HAP-1 (cell line): ENCODE data around the gene ITSN1.

ENCODE experiments used
- DNase-seq, 2 experiments: peaks; one replicate each; pipeline ENCODE4 v3.0.0-alpha.2; 2016 to 2020; ENCODE audit warnings: low spot score in 2 of 2
- H3K27me3 ChIP-seq: fragments of 250-450 bp; sonication (Bioruptor Pico); 2 replicates; pipeline ENCODE4 v1.5.1; 2020; ENCODE audit warnings: low read depth, mild to moderate bottlenecking, moderate library complexity
- H3K36me3 ChIP-seq: fragments of 250-450 bp; sonication (Bioruptor Pico); replicated peaks from 2 replicates; pipeline ENCODE4 v1.5.1; 2020; ENCODE audit warnings: mild to moderate bottlenecking
- H3K4me1 ChIP-seq: fragments of 250-450 bp; sonication (Bioruptor Pico); 2 replicates; pipeline ENCODE4 v1.5.1; 2020; ENCODE audit warnings: mild to moderate bottlenecking
- H3K4me3 ChIP-seq: fragments of 250-450 bp; sonication (Bioruptor Pico); 2 replicates; pipeline ENCODE4 v1.5.1; 2020; ENCODE audit warnings: mild to moderate bottlenecking, moderate library complexity
- H3K9me3 ChIP-seq: fragments of 250-450 bp; sonication (Bioruptor Pico); 2 replicates; pipeline ENCODE4 v1.5.1; 2020; ENCODE audit warnings: mild to moderate bottlenecking, moderate library complexity
- in situ Hi-C: fragments of 300-500 bp; cut with MboI; formaldehyde crosslinking; loops from 3 replicates; pipeline ENCODE4 v1.14.3; 2020; ENCODE audit warnings: low sequenced_read_pairs, inconsistent platforms, mixed read lengths

The ITSN1 gene

DNA sequence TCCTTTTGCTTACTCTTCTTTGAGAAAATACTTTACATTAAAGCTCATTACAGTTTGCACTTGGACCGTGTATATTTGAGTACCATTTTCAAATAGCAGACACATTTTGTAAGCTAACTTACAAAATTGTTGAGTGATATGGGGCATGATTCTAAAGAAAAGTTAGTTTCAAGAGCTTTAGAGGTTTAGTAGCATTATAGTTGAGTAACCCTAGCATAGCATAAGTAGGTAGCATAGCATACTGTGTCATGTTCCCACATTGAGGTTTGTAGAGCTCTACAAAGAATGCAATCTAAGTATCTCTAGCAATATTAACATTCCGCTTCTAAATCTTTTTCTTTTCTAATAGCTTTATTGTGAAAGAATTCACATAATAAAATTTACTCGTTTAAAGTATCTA, 92.0 kb downstream of the ITSN1 start:
- no peak overlapping the region for H3K4me3 ChIP-seq
- in situ Hi-C loops: no loop called here
- peaks cover 9% of the 10 kb centered on the region for H3K4me1 ChIP-seq
- peaks cover 4% of the 10 kb centered on the region for H3K36me3 ChIP-seq
- H3K27me3 ChIP-seq: no peaks in the 10 kb centered on the region
- H3K9me3 ChIP-seq: no peaks in the 10 kb centered on the region
- no peak for DNase-seq

DNA sequence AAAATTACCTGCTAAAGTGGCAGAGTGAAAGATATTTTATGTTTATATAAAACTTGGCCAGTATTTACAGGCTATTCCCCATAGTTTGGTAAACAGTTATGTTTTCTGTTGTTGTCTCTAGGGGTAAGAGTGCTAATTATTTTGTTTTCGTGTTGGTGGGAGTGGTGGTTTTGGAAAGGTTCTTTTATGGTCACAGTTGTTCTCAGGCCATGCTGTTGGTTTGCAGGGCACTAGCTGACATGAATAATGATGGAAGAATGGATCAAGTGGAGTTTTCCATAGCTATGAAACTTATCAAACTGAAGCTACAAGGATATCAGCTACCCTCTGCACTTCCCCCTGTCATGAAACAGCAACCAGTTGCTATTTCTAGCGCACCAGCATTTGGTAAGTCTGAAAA, 92.5 kb downstream of the ITSN1 start:
- H3K9me3 ChIP-seq: no peaks in the 10 kb centered on the region
- DNase-seq: no peak
- in situ Hi-C loops: no loop called here
- H3K4me3 ChIP-seq: no peak overlapping the region
- H3K27me3 ChIP-seq: no peaks in the 10 kb centered on the region
- peaks cover 3% of the 10 kb centered on the region for H3K4me1 ChIP-seq
- peaks cover 4% of the 10 kb centered on the region for H3K36me3 ChIP-seq

DNA sequence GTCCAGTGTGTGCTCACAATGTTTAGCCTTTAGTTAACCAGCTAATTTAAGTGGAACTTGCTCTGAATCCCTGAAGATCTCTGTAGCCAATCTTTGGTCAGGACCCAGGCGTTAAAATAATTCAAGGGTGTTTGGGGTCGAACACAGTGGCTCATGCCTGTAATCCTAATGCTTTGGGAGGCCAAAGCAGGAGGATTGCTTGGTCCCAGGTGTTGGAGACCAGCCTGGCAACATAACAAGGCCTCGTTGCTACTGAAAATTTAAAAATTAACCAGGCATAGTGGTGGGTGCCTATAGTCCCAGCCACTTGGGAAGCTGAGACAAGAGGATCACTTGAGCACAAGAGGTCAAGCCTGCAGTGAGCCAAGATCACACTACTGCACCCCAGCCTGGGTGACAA, 94.3 kb downstream of the ITSN1 start:
- Histone ChIP-seq H3K27me3 (no peaks in the 10 kb centered on the region), H3K36me3 (peaks cover 4% of the 10 kb centered on the region), H3K4me3 (no peak overlapping the region), H3K9me3 (no peaks in the 10 kb centered on the region), H3K4me1 (no peaks in the 10 kb centered on the region)
- in situ Hi-C loops: no loop called here
- no peak for DNase-seq

DNA sequence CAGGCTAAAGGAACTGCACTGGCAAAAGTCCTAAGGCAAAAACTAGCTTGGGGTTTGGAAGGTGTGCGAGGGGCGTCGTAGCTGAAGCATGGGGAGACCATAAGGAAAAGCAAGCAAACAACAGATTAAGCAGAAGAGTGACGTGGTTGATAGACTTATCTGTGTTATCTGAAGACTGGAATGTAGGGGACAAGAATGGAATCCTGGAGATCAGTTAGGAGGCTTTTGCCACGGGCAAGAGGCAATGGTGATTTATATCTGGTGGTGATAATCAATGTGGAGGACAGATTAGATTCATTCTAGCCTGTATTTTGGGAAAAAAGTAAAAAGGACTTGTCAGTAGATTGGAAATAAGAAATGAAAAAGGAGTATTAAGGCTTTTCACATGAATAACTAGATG, 97.4 kb downstream of the ITSN1 start:
- Histone ChIP-seq H3K9me3 (no peaks in the 10 kb centered on the region), H3K4me1 (no peaks in the 10 kb centered on the region), H3K4me3 (no peak overlapping the region), H3K27me3 (no peaks in the 10 kb centered on the region), H3K36me3 (peaks cover 4% of the 10 kb centered on the region)
- DNase-seq: no peak
- in situ Hi-C loops: no loop called here

DNA sequence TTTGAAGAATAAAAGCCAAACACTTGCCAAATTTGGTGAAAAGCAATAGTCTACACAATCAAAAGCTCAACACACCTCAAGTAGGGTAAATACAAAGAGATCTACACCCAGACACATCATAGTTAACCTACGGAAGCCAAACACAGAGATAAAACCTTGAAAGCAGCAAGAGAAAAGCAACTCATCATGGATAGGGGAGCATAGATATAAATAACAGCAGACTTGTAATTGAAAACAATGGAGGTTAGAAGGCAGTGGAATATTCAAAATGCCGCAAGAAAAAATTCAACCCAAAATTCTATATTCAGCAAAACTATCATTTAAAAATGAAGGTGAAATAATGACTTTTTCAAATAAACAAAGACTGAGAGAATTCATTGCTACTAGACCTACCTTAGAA, 105.1 kb downstream of the ITSN1 start:
- no peaks in the 10 kb centered on the region for H3K36me3 ChIP-seq
- in situ Hi-C loops: no loop called here
- H3K4me3 ChIP-seq: no peak overlapping the region
- H3K27me3 ChIP-seq: no peaks in the 10 kb centered on the region
- H3K4me1 ChIP-seq: no peaks in the 10 kb centered on the region; the same call in 1 of the 2 replicates
- peaks cover 7% of the 10 kb centered on the region for H3K9me3 ChIP-seq
- DNase-seq: no peak

DNA sequence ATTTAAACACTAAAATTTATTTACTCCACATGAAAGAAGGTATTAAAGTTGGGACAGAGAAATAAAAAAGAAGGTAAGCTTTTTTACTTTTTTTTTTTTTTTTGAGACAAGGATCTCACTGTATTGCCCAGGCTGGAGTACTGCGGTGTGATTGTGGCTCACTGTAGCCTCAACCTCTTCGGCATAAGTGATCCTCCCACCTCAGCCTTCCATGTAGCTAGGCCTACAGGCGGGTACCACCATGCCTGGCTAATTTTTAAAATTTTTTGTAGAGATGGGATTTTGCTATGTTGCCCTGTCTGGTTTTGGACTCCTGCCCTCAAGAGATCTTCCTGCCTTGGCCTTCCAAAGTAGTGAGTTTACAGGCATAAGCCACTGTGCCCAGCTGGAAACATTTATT, 106.6 kb downstream of the ITSN1 start:
- in situ Hi-C loops: no loop called here
- no peak for DNase-seq
- H3K4me3 ChIP-seq: no peak overlapping the region
- H3K36me3 ChIP-seq: peaks cover 3% of the 10 kb centered on the region; the same call in 1 of the 2 replicates
- peaks cover 7% of the 10 kb centered on the region for H3K9me3 ChIP-seq
- no peaks in the 10 kb centered on the region; the same call in 1 of the 2 replicates for H3K4me1 ChIP-seq
- H3K27me3 ChIP-seq: no peaks in the 10 kb centered on the region

DNA sequence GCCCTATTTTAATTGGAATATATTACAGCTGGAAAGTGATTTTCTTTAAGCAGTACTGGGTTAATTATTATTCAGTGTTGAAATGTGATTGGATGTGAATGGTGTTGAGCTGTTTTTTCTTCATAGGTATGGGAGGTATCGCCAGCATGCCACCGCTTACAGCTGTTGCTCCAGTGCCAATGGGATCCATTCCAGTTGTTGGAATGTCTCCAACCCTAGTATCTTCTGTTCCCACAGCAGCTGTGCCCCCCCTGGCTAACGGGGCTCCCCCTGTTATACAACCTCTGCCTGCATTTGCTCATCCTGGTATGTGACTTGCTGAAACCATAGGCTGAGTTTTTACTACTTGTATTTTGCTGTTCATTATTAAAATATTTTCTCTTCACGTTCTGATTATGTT, 107.7 kb downstream of the ITSN1 start:
- in situ Hi-C loops: no loop called here
- Histone ChIP-seq H3K4me3 (no peak overlapping the region), H3K4me1 (no peaks in the 10 kb centered on the region; the same call in 1 of the 2 replicates), H3K27me3 (no peaks in the 10 kb centered on the region), H3K9me3 (peaks cover 7% of the 10 kb centered on the region), H3K36me3 (peaks cover 3% of the 10 kb centered on the region; the same call in 1 of the 2 replicates)
- DNase-seq: no peak

DNA sequence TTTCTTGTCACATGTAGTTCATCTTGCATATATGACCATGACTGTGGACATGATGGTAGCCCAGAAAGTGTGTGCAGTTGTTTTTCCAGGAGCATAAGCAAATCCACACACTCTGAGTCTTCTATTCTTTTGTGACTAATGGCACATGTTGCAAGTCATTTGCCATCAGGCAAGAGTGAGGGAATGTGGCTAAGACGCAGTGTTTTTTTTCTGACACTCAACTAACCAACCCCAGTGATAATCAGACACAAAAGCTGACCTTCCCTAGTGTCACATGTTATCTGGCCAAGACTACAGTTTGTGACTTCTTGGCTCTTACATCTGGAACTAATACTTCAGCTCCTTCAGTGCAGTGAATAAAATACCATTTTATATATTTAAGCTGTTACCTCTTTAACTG, 108.8 kb downstream of the ITSN1 start:
- Histone ChIP-seq H3K4me3 (no peak overlapping the region), H3K9me3 (peaks cover 7% of the 10 kb centered on the region), H3K4me1 (no peaks in the 10 kb centered on the region; the same call in 1 of the 2 replicates), H3K27me3 (no peaks in the 10 kb centered on the region), H3K36me3 (peaks cover 3% of the 10 kb centered on the region; the same call in 1 of the 2 replicates)
- in situ Hi-C loops: no loop called here
- DNase-seq: no peak

DNA sequence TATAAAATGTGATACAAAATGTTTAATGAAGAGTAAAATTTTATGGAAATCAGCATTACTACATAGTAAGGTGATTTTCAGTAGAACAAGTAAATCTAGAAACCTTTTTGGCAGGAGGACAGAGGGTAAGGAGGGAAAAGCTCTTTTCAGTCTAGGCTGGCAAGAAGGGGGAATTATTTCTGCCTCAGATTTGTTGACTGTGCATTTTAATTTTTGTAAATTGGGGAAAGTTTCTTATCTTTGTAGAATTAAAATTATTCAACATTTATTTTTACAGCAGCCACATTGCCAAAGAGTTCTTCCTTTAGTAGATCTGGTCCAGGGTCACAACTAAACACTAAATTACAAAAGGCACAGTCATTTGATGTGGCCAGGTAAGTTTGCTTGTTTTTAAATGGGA, 109.2 kb downstream of the ITSN1 start:
- H3K9me3 ChIP-seq: peaks cover 7% of the 10 kb centered on the region
- in situ Hi-C loops: no loop called here
- no peak overlapping the region for H3K4me3 ChIP-seq
- H3K27me3 ChIP-seq: no peaks in the 10 kb centered on the region
- DNase-seq: no peak
- no peaks in the 10 kb centered on the region; the same call in 1 of the 2 replicates for H3K4me1 ChIP-seq
- H3K36me3 ChIP-seq: peaks cover 3% of the 10 kb centered on the region; the same call in 1 of the 2 replicates

DNA sequence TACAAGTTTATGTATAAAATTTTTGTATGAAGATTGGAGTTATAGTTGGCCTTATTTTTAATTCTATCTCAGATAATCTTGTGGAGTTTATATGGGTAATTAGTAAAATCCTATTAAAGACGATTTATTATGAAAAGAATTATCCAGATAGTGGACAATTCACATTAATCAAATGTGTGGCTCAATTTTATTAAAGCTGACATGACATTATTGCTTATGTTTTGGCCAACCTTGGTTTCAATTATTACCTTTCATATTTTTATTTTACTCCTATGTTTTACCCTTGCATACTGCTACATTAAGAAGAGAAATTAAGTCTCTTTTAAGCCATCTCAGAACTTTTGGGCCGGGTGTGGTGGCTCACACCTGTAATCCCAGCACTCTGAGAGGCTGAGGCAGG, 110.0 kb downstream of the ITSN1 start:
- no peaks in the 10 kb centered on the region; the same call in 1 of the 2 replicates for H3K4me1 ChIP-seq
- in situ Hi-C loops: no loop called here
- H3K9me3 ChIP-seq: peaks cover under 1% of the 10 kb centered on the region
- H3K36me3 ChIP-seq: peaks cover 6% of the 10 kb centered on the region
- DNase-seq: no peak
- no peaks in the 10 kb centered on the region for H3K27me3 ChIP-seq
- H3K4me3 ChIP-seq: no peak overlapping the region

DNA sequence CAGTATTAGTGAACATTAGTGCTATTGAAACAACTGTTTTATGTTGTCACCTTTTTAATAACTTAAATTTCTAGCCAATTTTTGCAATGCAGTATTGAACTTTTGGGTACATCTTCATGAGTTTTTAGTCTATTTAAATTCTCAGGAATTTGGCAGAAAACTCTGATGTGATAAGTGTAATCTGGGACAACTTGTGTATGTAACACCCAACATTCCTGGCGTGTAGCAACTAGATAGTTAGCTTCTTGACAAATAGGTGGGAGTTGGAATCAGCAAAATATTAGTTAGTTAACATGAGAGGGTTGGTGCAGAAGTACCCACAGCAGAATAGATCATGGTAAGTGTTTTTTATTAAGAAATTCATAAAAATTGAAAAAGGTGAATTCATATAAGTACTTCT, 111.6 kb downstream of the ITSN1 start:
- Histone ChIP-seq H3K9me3 (no peaks in the 10 kb centered on the region), H3K4me1 (no peaks in the 10 kb centered on the region; the same call in 1 of the 2 replicates), H3K36me3 (peaks cover 6% of the 10 kb centered on the region), H3K4me3 (no peak overlapping the region), H3K27me3 (no peaks in the 10 kb centered on the region)
- no peak for DNase-seq
- in situ Hi-C loops: no loop called here

DNA sequence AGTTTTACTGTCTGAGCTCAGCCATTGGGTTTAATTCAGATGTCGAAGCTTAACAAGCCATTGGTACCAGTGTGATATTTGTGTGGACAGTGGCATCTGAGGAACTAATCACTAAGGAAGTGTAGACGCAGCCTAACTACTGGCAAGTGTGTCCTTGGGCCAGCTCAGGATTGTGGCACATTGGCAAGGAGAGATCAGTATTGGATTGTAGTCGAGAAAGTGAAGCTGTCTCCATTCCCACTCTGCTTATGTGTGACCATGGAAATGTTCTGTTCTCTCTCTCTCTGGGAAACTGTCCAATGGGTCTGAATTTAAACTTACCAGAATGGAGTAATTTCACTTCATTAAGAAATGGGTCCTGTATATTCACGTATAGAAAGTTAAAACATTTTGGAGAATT, 112.2 kb downstream of the ITSN1 start:
- Histone ChIP-seq H3K9me3 (no peaks in the 10 kb centered on the region), H3K36me3 (peaks cover 6% of the 10 kb centered on the region), H3K4me3 (no peak overlapping the region), H3K4me1 (no peaks in the 10 kb centered on the region; the same call in 1 of the 2 replicates), H3K27me3 (no peaks in the 10 kb centered on the region)
- in situ Hi-C loops: no loop called here
- DNase-seq: no peak

DNA sequence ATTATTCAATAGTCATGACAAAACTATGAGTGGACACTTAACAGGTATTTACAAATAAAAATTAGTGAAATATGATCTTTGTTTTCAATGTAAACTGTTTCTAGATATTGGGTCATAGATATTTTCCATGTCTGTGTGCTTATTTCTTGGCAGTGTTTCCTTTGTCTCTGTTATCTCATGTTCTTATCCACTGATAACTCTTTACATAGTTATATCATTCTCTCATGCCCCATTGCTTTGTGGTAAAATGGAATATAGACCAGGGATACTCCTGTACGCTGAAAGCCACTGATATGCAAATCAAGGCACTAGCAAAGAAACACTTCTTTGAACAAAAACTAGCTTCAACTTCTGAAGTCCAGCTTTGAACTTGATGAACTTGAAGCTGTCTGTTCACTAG, 113.1 kb downstream of the ITSN1 start:
- in situ Hi-C loops: no loop called here
- Histone ChIP-seq H3K36me3 (peaks cover 6% of the 10 kb centered on the region), H3K27me3 (no peaks in the 10 kb centered on the region), H3K9me3 (no peaks in the 10 kb centered on the region), H3K4me3 (no peak overlapping the region), H3K4me1 (no peaks in the 10 kb centered on the region; the same call in 1 of the 2 replicates)
- peak in 1 of 2 experiments; percentile 9 for DNase-seq

DNA sequence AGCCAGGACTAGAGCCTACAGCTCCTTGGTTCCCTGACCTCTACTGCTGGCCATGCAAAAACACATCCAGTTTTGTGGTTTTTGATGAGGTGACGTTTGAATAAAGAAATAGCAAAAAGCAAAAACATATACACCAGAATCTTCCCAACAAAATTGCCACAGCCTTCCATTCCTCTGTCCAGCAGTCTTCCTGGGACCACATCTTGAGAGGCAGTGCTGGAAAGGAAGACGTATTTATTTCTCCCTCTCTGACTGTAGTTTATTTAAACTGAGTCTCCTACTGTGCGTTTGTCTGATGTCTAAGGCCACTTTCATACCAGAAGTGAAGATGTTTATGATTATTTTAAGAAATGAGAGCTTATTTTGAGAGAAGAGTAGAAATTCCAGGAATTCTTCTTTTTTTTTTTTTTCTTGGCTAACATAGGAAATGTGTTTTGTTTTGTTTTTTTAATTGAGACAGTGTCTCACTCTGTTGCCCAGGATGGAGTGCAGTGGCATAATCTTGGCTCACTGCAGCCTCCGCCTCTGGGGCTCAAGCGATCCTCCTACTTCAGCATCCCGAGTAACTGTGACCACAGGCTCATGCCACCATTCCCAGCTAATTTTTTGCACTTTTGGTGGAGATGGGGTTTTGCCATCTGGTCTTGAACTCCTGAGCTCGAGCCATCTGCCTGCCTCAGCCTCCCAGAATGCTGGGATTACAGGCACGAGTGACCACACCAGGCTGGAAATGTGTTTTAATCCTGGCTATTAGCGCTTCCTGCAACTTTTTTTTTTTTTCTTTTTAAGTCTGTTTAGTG, 118.5 kb downstream of the ITSN1 start:
- Histone ChIP-seq H3K27me3 (no peaks in the 10 kb centered on the region), H3K36me3 (peaks cover 3% of the 10 kb centered on the region), H3K9me3 (no peaks in the 10 kb centered on the region), H3K4me3 (no peak overlapping the region), H3K4me1 (peaks cover 9% of the 10 kb centered on the region)
- in situ Hi-C loops: no loop called here
- no peak for DNase-seq
